NCI-H2196 (cell line): Measurements from ENCODE around the gene BRD3.

ENCODE experiments used
- DNase-seq: peaks from one replicate; lab custom pipeline; 2025; ENCODE audit not compliant: unreplicated experiment; lab: John Stamatoyannopoulos, UW

BRD3 gene

GRCh38 chr9:134024828-134025605 lies 42.8 kb downstream of the BRD3 start, which contains the start of gene BRD3OS:
BRD3OS (plus strand) TSS chr9:134025481; CDS start chr9:134026748, 1,267 bp downstream.
- DNase-seq: peak; percentile 98

GRCh38 chr9:134024214-134024792 lies 43.5 kb downstream of the BRD3 start:
- no peak for DNase-seq

- DNase-seq: no peak
Observed at GRCh38 chr9:134014946-134015345, 52.9 kb downstream of the BRD3 start.

GRCh38 chr9:134011401-134011800 lies 56.4 kb downstream of the BRD3 start:
- DNase-seq: no peak

- no peak for DNase-seq
Observed at GRCh38 chr9:134010310-134011173, 57.3 kb downstream of the BRD3 start.

GRCh38 chr9:134007571-134007970 lies 60.3 kb downstream of the BRD3 start:
- no peak for DNase-seq

- DNase-seq: peak; percentile 9
Observed at GRCh38 chr9:134007150-134007549, 60.7 kb downstream of the BRD3 start.

- DNase-seq: no peak
Observed at GRCh38 chr9:134005381-134005780, 62.4 kb downstream of the BRD3 start.

GRCh38 chr9:134004881-134005280 lies 62.9 kb downstream of the BRD3 start:
- no peak for DNase-seq

- DNase-seq: no peak
Observed at GRCh38 chr9:134004131-134004873, 63.5 kb downstream of the BRD3 start.

- no peak for DNase-seq
Observed at GRCh38 chr9:134003237-134003636, 64.6 kb downstream of the BRD3 start.

- DNase-seq: no peak
Observed at GRCh38 chr9:134002796-134003195, 65.0 kb downstream of the BRD3 start.

- no peak for DNase-seq
Observed at GRCh38 chr9:133999851-134000265, 68.0 kb downstream of the BRD3 start.

GRCh38 chr9:133998915-133999595 lies 68.8 kb downstream of the BRD3 start:
- no peak for DNase-seq

GRCh38 chr9:133997584-133997983 lies 70.2 kb downstream of the BRD3 start:
- DNase-seq: no peak

- DNase-seq: no peak
Observed at GRCh38 chr9:133996531-133997520, 71.0 kb downstream of the BRD3 start.

GRCh38 chr9:133995012-133995896 lies 72.6 kb downstream of the BRD3 start:
- DNase-seq: peak; percentile 57

- DNase-seq: peak; percentile 79
Observed at GRCh38 chr9:133994353-133995011, 73.3 kb downstream of the BRD3 start.
